ENCODE measurements around the gene MTR.

The MTR gene

GRCh38 chr1:236845830-236846229 is 50.7 kb downstream of the MTR start:
- 96% methylated on average over 2 of the region's 2 CpGs for WGBS
- no peak overlapping the region for H3K14ac ChIP-seq (ENCODE audit: low read length in 2 of 2)

GRCh38 chr1:236848274-236848923 is 53.3 kb downstream of the MTR start:
- H4K91ac ChIP-seq (ENCODE audit: low read length): no peak overlapping the region
- H3K4me1 ChIP-seq (ENCODE audit: control insufficient read depth, insufficient read depth, low read depth, low read length): no peaks in the 10 kb centered on the region
- WGBS: 74% methylated on average over 4 of the region's 4 CpGs
- peaks cover 6% of the 10 kb centered on the region for H3K79me1 ChIP-seq (replicated peaks; ENCODE audit: low read length, poor library complexity, severe bottlenecking)
- no peak overlapping the region for H2BK120ac ChIP-seq (ENCODE audit: low read depth, low read length)
- peak overlapping the region in 1 of 2 experiments; percentile 43 for H2BK12ac ChIP-seq (ENCODE audit: low read length in 2 of 2)
- no peak overlapping the region for H2BK15ac ChIP-seq (ENCODE audit: low read depth, poor library complexity, severe bottlenecking)
- H3K9me3 ChIP-seq (ENCODE audit: control insufficient read depth, low read length): no peaks in the 10 kb centered on the region
- no peak overlapping the region for H3K14ac ChIP-seq (ENCODE audit: low read length in 2 of 2)
- no peaks in the 10 kb centered on the region for H3K27me3 ChIP-seq (ENCODE audit: control insufficient read depth in 1 of 2, insufficient read depth in 1 of 2, low read length in 2 of 2)
- no peak overlapping the region for H3K27ac ChIP-seq (ENCODE audit: low read length, poor library complexity, severe bottlenecking)
- H3K4me3 ChIP-seq (ENCODE audit: insufficient read depth in 1 of 2, low read depth in 1 of 2, low read length in 2 of 2): no peak overlapping the region
- H4K8ac ChIP-seq (ENCODE audit: low read length): no peak overlapping the region
- no peak overlapping the region for H2AK5ac ChIP-seq (ENCODE audit: low read length, severe bottlenecking)
- peaks cover 9 to 48% of the 10 kb centered on the region in 2 experiments for H3K36me3 ChIP-seq (ENCODE audit: control insufficient read depth in 1 of 2, insufficient read depth in 2 of 2, low read depth in 1 of 2, low read length in 2 of 2)
- H2AFZ ChIP-seq (ENCODE audit: low read depth, low read length): no peak overlapping the region
- H3K23ac ChIP-seq (ENCODE audit: low read length in 2 of 2): no peak overlapping the region
- H3K4ac ChIP-seq (ENCODE audit: low read depth in 1 of 2, low read length in 2 of 2): no peak overlapping the region
- DNase-seq: no peak
- H2BK5ac ChIP-seq (ENCODE audit: low read depth, low read length, poor library complexity, severe bottlenecking): no peak overlapping the region
- no peak overlapping the region for H3K4me2 ChIP-seq (ENCODE audit: low read length, poor library complexity, severe bottlenecking)
- no peak overlapping the region for H3K18ac ChIP-seq (ENCODE audit: low read depth in 1 of 2, low read length in 2 of 2)
- no peak overlapping the region for H3K9ac ChIP-seq (ENCODE audit: low read length)

More at GRCh38 chr1:236845830-236846229, 50.7 kb downstream of the MTR start:
- no peak overlapping the region for H3K4me3 ChIP-seq (ENCODE audit: insufficient read depth in 1 of 2, low read depth in 1 of 2, low read length in 2 of 2)
- H3K4me2 ChIP-seq (ENCODE audit: low read length, poor library complexity, severe bottlenecking): no peak overlapping the region
- no peak overlapping the region for H2BK12ac ChIP-seq (ENCODE audit: low read length in 2 of 2)
- H2BK15ac ChIP-seq (ENCODE audit: low read depth, poor library complexity, severe bottlenecking): no peak overlapping the region
- no peak overlapping the region for H2AFZ ChIP-seq (ENCODE audit: low read depth, low read length)
- H3K27me3 ChIP-seq (ENCODE audit: control insufficient read depth in 1 of 2, insufficient read depth in 1 of 2, low read length in 2 of 2): no peaks in the 10 kb centered on the region
- peak; percentile 13 for DNase-seq
- no peak overlapping the region for H3K23ac ChIP-seq (ENCODE audit: low read length in 2 of 2)
- peaks cover 9 to 37% of the 10 kb centered on the region in 2 experiments for H3K36me3 ChIP-seq (ENCODE audit: control insufficient read depth in 1 of 2, insufficient read depth in 2 of 2, low read depth in 1 of 2, low read length in 2 of 2)
- H3K9me3 ChIP-seq (ENCODE audit: control insufficient read depth, low read length): no peaks in the 10 kb centered on the region
- H3K27ac ChIP-seq (ENCODE audit: low read length, poor library complexity, severe bottlenecking): no peak overlapping the region
- H3K4ac ChIP-seq (ENCODE audit: low read depth in 1 of 2, low read length in 2 of 2): no peak overlapping the region
- H3K9ac ChIP-seq (ENCODE audit: low read length): no peak overlapping the region
- H4K91ac ChIP-seq (ENCODE audit: low read length): no peak overlapping the region
- H4K8ac ChIP-seq (ENCODE audit: low read length): no peak overlapping the region
- H3K18ac ChIP-seq (ENCODE audit: low read depth in 1 of 2, low read length in 2 of 2): no peak overlapping the region
- no peak overlapping the region for H2BK120ac ChIP-seq (ENCODE audit: low read depth, low read length)
- H2AK5ac ChIP-seq (ENCODE audit: low read length, severe bottlenecking): no peak overlapping the region
- H3K4me1 ChIP-seq (ENCODE audit: control insufficient read depth, insufficient read depth, low read depth, low read length): no peaks in the 10 kb centered on the region
- H3K79me1 ChIP-seq (replicated peaks; ENCODE audit: low read length, poor library complexity, severe bottlenecking): peaks cover 6% of the 10 kb centered on the region
- no peak overlapping the region for H2BK5ac ChIP-seq (ENCODE audit: low read depth, low read length, poor library complexity, severe bottlenecking)

- no peaks in the 10 kb centered on the region for H3K4me1 ChIP-seq (ENCODE audit: control insufficient read depth, insufficient read depth, low read depth, low read length)
- WGBS: 100% methylated on average over 4 of the region's 8 CpGs
- no peak overlapping the region for H4K91ac ChIP-seq (ENCODE audit: low read length)
- H3K4me2 ChIP-seq (ENCODE audit: low read length, poor library complexity, severe bottlenecking): no peak overlapping the region
- no peak overlapping the region for H2BK5ac ChIP-seq (ENCODE audit: low read depth, low read length, poor library complexity, severe bottlenecking)
- no peak overlapping the region for H3K18ac ChIP-seq (ENCODE audit: low read depth in 1 of 2, low read length in 2 of 2)
- H3K4me3 ChIP-seq (ENCODE audit: insufficient read depth in 1 of 2, low read depth in 1 of 2, low read length in 2 of 2): no peak overlapping the region
- H4K8ac ChIP-seq (ENCODE audit: low read length): no peak overlapping the region
- no peak for DNase-seq
- no peak overlapping the region for H3K27ac ChIP-seq (ENCODE audit: low read length, poor library complexity, severe bottlenecking)
- H2BK15ac ChIP-seq (ENCODE audit: low read depth, poor library complexity, severe bottlenecking): no peak overlapping the region
- H3K4ac ChIP-seq (ENCODE audit: low read depth in 1 of 2, low read length in 2 of 2): no peak overlapping the region
- no peak overlapping the region for H2AK5ac ChIP-seq (ENCODE audit: low read length, severe bottlenecking)
- H3K79me1 ChIP-seq (replicated peaks; ENCODE audit: low read length, poor library complexity, severe bottlenecking): peaks cover 6% of the 10 kb centered on the region
- H3K27me3 ChIP-seq (ENCODE audit: control insufficient read depth in 1 of 2, insufficient read depth in 1 of 2, low read length in 2 of 2): no peaks in the 10 kb centered on the region
- no peak overlapping the region for H3K23ac ChIP-seq (ENCODE audit: low read length in 2 of 2)
- no peak overlapping the region for H2AFZ ChIP-seq (ENCODE audit: low read depth, low read length)
- H3K36me3 ChIP-seq (ENCODE audit: control insufficient read depth in 1 of 2, insufficient read depth in 2 of 2, low read depth in 1 of 2, low read length in 2 of 2): peaks cover 9 to 55% of the 10 kb centered on the region in 2 experiments
- H3K9me3 ChIP-seq (ENCODE audit: control insufficient read depth, low read length): no peaks in the 10 kb centered on the region
- no peak overlapping the region for H3K9ac ChIP-seq (ENCODE audit: low read length)
- H2BK12ac ChIP-seq (ENCODE audit: low read length in 2 of 2): no peak overlapping the region
- H3K14ac ChIP-seq (ENCODE audit: low read length in 2 of 2): no peak overlapping the region
- no peak overlapping the region for H2BK120ac ChIP-seq (ENCODE audit: low read depth, low read length)
These were observed 55.2 kb downstream of the MTR start for GRCh38 chr1:236850077-236850979.

- Histone ChIP-seq H2AFZ (ENCODE audit: low read depth, low read length) (no peak overlapping the region), H2BK12ac (ENCODE audit: low read length in 2 of 2) (no peak overlapping the region), H3K4ac (ENCODE audit: low read depth in 1 of 2, low read length in 2 of 2) (no peak overlapping the region), H3K27ac (ENCODE audit: low read length, poor library complexity, severe bottlenecking) (no peak overlapping the region), H2AK5ac (ENCODE audit: low read length, severe bottlenecking) (no peak overlapping the region), H3K14ac (ENCODE audit: low read length in 2 of 2) (no peak overlapping the region), H3K4me3 (ENCODE audit: insufficient read depth in 1 of 2, low read depth in 1 of 2, low read length in 2 of 2) (no peak overlapping the region), H2BK15ac (ENCODE audit: low read depth, poor library complexity, severe bottlenecking) (no peak overlapping the region), H3K27me3 (ENCODE audit: control insufficient read depth in 1 of 2, insufficient read depth in 1 of 2, low read length in 2 of 2) (no peaks in the 10 kb centered on the region), H2BK5ac (ENCODE audit: low read depth, low read length, poor library complexity, severe bottlenecking) (no peak overlapping the region), H3K18ac (ENCODE audit: low read depth in 1 of 2, low read length in 2 of 2) (no peak overlapping the region), H3K9me3 (ENCODE audit: control insufficient read depth, low read length) (no peaks in the 10 kb centered on the region), H4K91ac (ENCODE audit: low read length) (no peak overlapping the region), H2BK120ac (ENCODE audit: low read depth, low read length) (no peak overlapping the region), H3K23ac (ENCODE audit: low read length in 2 of 2) (no peak overlapping the region), H3K4me1 (ENCODE audit: control insufficient read depth, insufficient read depth, low read depth, low read length) (no peaks in the 10 kb centered on the region), H4K8ac (ENCODE audit: low read length) (no peak overlapping the region), H3K4me2 (ENCODE audit: low read length, poor library complexity, severe bottlenecking) (no peak overlapping the region), H3K9ac (ENCODE audit: low read length) (no peak overlapping the region), H3K36me3 (ENCODE audit: control insufficient read depth in 1 of 2, insufficient read depth in 2 of 2, low read depth in 1 of 2, low read length in 2 of 2) (peaks cover 9 to 66% of the 10 kb centered on the region in 2 experiments), H3K79me1 (replicated peaks; ENCODE audit: low read length, poor library complexity, severe bottlenecking) (peaks cover 6% of the 10 kb centered on the region)
- no peak for DNase-seq
- WGBS: 79% methylated on average over 3 of the region's 3 CpGs
These were observed 56.8 kb downstream of the MTR start for GRCh38 chr1:236851871-236852270.

Data from mesenchymal stem cell (in vitro differentiated cells and primary cell).